Thoracic aorta (tissue), 2 donors: Measurements from ENCODE around the gene MAP3K8. TPM values are rescaled to one million over a fixed set of nuclear protein-coding genes. Genes with fewer than 3 reads are reported as not detected.

Source experiments
- ATAC-seq: fragments of 150-250 bp; one replicate; pipeline ENCODE4 v1.8.0; 2017; ENCODE audit warnings: low read depth; ENCODE audit not compliant: insufficient number of reproducible peaks, low FRiP score
- DNase-seq: peaks from one replicate; pipeline ENCODE4 v3.0.0-alpha.2; 2020; ENCODE audit warnings: low spot score
- H3K27ac ChIP-seq, 2 donors: fragments of 200-600 bp; sonication (generic); 1 replicate in 1 of 2; 2 replicates in 1 of 2; pipeline ENCODE4 v1.5.1; 2016; ENCODE audit warnings: mild to moderate bottlenecking in 2 of 2, moderate library complexity in 2 of 2
- H3K27me3 ChIP-seq: fragments of 200-600 bp; sonication (generic); replicated peaks from 2 replicates; pipeline ENCODE4 v1.6.0; 2016; ENCODE audit warnings: mild to moderate bottlenecking; ENCODE audit not compliant: insufficient read depth
- H3K36me3 ChIP-seq: fragments of 200-600 bp; sonication (generic); one replicate; pipeline ENCODE4 v1.5.1; 2016
- H3K4me1 ChIP-seq, 2 donors: fragments of 200-600 bp; sonication (generic); 1 replicate in 1 of 2; 2 replicates in 1 of 2; pipeline versions ENCODE4 v1.5.1 to v1.6.0; 2016; ENCODE audit warnings: low read depth in 2 of 2, mild to moderate bottlenecking in 1 of 2; ENCODE audit not compliant: control insufficient read depth in 1 of 2
- H3K4me3 ChIP-seq: fragments of 200-600 bp; sonication (generic); 2 replicates; pipeline ENCODE4 v1.5.1; 2016; ENCODE audit warnings: mild to moderate bottlenecking
- H3K9me3 ChIP-seq: fragments of 200-600 bp; sonication (generic); 2 replicates; pipeline ENCODE4 v1.5.1; 2016
- CTCF ChIP-seq: fragments of 200-600 bp; sonication (generic); IDR thresholded peaks from one replicate; pipeline ENCODE4 v1.5.1; 2019; ENCODE audit warnings: antibody characterized with exemption
- total RNA-seq, 2 donors: library from RNA; depleted of rRNA; stranded (reverse); fragments of >200 nt; gene quantifications; one replicate each; pipeline versions ENCODE4 v1.1.0 to v1.2.3, GENCODE V29; 2016

Gene MAP3K8
- total RNA-seq, 2 donors from 2014 or later: 63.4 to 64.3 TPM

- TF ChIP-seq CTCF: no peak
- Histone ChIP-seq H3K4me3 (peak overlapping the region; percentile 37), H3K27me3 (no peaks in the 10 kb centered on the region), H3K27ac (peak overlapping the region; percentile 76 to 88), H3K4me1 (peaks cover 46 to 65% of the 10 kb centered on the region in 2 donors), H3K36me3 (peaks cover 45% of the 10 kb centered on the region), H3K9me3 (no peaks in the 10 kb centered on the region)
- ATAC-seq: peak; percentile 79
- DNase-seq: no peak
Observed at GRCh38 chr10:30445711-30446110, 11.7 kb downstream of the MAP3K8 start.

GRCh38 chr10:30447125-30447799, 13.3 kb downstream of the MAP3K8 start:
- Histone ChIP-seq H3K27me3 (no peaks in the 10 kb centered on the region), H3K4me1 (peaks cover 38 to 60% of the 10 kb centered on the region in 2 donors), H3K27ac (no peak overlapping the region), H3K36me3 (peaks cover 42% of the 10 kb centered on the region), H3K9me3 (no peaks in the 10 kb centered on the region), H3K4me3 (no peak overlapping the region)
- ATAC-seq (no peak), DNase-seq (no peak)
- no peak for TF ChIP-seq CTCF

- Histone ChIP-seq H3K9me3 (no peaks in the 10 kb centered on the region), H3K27me3 (no peaks in the 10 kb centered on the region), H3K27ac (no peak overlapping the region), H3K4me3 (no peak overlapping the region), H3K36me3 (peaks cover 42% of the 10 kb centered on the region), H3K4me1 (peaks cover 30 to 51% of the 10 kb centered on the region in 2 donors)
- no peak for DNase-seq
- no peak for ATAC-seq
- no peak for TF ChIP-seq CTCF
Observed at GRCh38 chr10:30448092-30448491, 14.1 kb downstream of the MAP3K8 start.

GRCh38 chr10:30453764-30454527, 20.0 kb downstream of the MAP3K8 start:
- Histone ChIP-seq H3K4me3 (peak overlapping the region; percentile 48), H3K27me3 (no peaks in the 10 kb centered on the region), H3K27ac (peak overlapping the region; percentile 83 to 91), H3K4me1 (peaks cover 60 to 70% of the 10 kb centered on the region in 2 donors), H3K9me3 (no peaks in the 10 kb centered on the region), H3K36me3 (peaks cover 30% of the 10 kb centered on the region)
- ATAC-seq: no peak
- DNase-seq: no peak
- no peak for TF ChIP-seq CTCF

- DNase-seq (no peak), ATAC-seq (peak; percentile 94)
- Histone ChIP-seq H3K4me1 (peaks cover 60 to 66% of the 10 kb centered on the region in 2 donors), H3K27me3 (no peaks in the 10 kb centered on the region), H3K9me3 (no peaks in the 10 kb centered on the region), H3K4me3 (peak overlapping the region; percentile 48), H3K36me3 (peaks cover 33% of the 10 kb centered on the region), H3K27ac (peak overlapping the region; percentile 83 to 91)
- TF ChIP-seq CTCF: no peak
Observed at GRCh38 chr10:30454744-30455510, 20.9 kb downstream of the MAP3K8 start.
